Measurements from ENCODE around the gene C5orf22.
"Not testable (repeated sequence)": the region's sequence is repeated elsewhere in the genome, so short reads cannot be mapped to it uniquely, and the experiment has no call there.

Gene C5orf22

GRCh38 chr5:31531888-31532547 lies at the start of gene C5orf22, which contains the start of gene DROSHA:
Gene C5orf22 (plus strand): TSS chr5:31532301. CDS start chr5:31532393, 92 bp downstream.
Gene DROSHA (minus strand): TSS chr5:31532093. CDS start chr5:31529059, 3,034 bp downstream.
- peak; percentile 87 for DNase-seq (ENCODE audit: low read depth)

DNA sequence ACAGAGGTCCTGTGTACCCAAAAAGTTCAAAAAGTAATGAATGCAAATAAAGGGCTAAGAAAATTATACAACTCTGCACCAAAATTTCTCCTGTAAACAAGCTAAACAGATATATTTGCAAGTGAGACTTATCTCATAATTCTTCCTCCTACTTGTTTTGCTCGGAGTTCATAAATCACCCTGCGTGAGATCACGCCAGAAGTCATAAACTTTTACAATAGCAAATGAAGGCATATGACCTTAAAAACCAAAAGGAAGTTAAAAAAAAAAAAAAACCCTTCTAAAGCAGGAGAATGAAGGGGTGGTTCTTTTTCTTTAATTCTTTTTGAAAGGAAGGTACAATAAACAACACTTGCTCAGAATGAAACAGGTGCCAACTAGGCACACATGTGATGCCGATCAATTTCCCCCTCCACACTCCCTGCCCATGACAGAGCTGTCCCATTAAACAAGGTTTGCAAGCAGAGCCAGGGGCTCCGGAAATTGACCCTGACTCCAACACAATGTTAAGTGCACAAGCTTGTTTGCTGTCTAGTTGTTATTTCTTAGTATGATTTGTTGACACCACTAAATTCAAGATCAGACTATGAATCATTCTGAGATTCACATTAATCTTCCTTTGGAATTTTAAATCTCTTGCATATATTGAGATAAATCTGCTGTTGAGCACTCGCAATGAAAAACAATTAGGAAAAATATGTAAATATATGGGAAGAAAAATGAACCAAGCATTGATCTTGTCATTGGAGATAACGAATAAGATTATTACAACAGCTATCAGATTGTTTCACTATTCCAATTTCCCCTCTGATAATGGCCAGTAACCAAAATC lies 46.5 kb upstream of the C5orf22 start:
- no peak for DNase-seq (ENCODE audit: low read depth)

DNA sequence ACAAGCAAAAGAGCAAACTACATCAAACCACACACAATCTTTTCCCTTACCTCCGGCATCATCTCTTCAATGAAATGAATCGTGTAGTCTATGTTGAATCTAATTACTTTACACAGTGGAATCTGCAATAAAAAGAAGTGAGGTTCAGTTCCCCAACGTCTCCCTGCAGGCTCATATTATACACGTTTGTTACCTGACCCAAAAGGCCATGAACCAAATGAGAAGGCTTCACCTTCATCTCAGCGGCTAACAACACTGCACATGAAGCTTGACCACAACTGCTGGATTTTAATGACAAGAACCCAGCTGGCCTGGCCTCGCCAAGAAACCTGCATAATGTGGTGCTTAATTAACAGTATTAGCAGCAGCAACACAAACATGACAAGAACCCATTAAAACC lies 45.7 kb upstream of the C5orf22 start:
- no peak for DNase-seq (ENCODE audit: low read depth)

- DNase-seq (ENCODE audit: low read depth): no peak
These were observed 44.6 kb upstream of the C5orf22 start for GRCh38 chr5:31487506-31487905.

GRCh38 chr5:31492869-31493268 lies 39.2 kb upstream of the C5orf22 start:
- no peak for DNase-seq (ENCODE audit: low read depth)

- DNase-seq (ENCODE audit: low read depth): no peak
These were observed 36.8 kb upstream of the C5orf22 start for GRCh38 chr5:31495336-31495735.

GRCh38 chr5:31496301-31496700 lies 35.8 kb upstream of the C5orf22 start:
- no peak for DNase-seq (ENCODE audit: low read depth)

GRCh38 chr5:31496891-31497290 lies 35.2 kb upstream of the C5orf22 start:
- no peak for DNase-seq (ENCODE audit: low read depth)

GRCh38 chr5:31500256-31500655 lies 31.8 kb upstream of the C5orf22 start:
- no peak for DNase-seq (ENCODE audit: low read depth)

DNA sequence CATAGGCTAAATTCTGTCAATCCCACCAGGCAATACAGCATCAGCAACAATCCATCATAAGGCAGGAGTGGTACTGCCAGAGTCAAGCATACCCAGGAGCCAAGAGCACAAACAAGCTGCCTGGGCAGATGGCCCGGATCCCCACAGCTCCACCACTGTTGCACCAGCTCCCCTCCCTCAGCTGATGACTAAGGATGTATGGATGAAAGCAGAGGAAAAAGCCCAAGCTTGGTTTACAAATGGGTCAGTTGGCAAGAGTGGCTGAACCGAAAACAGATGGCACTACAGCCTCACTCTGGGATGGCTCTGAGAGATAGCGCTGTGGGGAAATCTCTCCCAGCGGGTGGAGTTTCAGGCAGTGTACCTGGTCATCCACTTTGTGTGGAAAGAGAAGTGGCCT lies 29.6 kb upstream of the C5orf22 start:
- no peak for DNase-seq (ENCODE audit: low read depth)

DNA sequence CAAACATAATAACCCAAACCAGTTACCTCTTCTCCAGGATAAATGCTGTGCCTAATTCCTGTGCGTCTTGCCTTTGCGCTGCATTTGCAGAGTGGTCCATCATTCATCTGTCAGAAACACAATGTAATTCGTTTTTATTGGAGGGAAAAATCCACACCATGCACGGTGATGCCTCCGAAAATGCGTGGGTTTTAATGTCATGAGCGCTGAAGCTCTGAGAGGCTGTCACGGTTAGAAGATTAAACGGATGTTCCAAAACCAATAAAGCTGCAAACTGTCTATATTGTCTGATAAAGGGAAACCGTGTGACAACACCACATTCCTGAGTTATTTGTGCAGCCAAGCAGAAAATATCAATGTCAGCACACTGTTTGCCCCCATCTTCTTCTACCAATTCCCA lies 27.6 kb upstream of the C5orf22 start:
- no peak for DNase-seq (ENCODE audit: low read depth)

DNA sequence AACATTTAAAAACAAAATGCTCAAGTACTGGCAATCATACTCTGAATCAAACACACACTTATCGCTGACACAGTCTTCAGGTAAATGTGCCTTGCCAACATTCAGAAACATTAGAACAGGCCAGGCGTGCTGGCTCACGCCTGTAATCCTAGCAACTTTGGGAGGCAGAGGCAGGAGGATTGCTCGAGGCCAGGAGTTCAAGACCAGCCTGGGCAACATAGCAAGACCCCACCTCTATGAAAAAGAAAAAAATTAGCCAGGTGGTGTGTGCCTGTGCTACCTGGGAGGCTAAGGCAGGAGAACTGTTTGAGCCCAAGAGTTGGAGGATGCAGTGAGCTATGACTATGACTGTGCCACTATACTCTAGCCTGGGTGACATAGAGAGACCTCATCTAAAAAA lies 20.8 kb upstream of the C5orf22 start:
- no peak for DNase-seq (ENCODE audit: low read depth)

- no peak for DNase-seq (ENCODE audit: low read depth)
These were observed 15.3 kb upstream of the C5orf22 start for GRCh38 chr5:31516802-31517201.

DNA sequence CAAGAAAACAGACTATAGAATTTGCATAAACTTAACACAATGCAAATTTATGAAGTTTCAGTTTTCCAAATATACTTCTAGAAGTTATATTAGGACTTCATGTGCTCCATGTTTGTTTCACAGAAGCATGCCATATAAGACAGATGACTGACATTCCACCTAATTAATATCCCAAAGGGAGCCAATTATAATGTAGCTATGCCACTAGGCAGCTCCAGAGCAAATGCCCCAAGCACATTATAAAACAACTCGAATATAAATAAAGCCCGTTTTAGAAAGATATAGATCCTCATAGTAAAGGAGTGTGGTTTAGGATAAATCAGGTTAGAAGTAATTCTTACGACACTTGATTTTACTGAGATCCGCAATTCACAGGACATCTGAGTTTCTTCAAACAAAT lies 9.1 kb upstream of the C5orf22 start:
- no peak for DNase-seq (ENCODE audit: low read depth)

DNA sequence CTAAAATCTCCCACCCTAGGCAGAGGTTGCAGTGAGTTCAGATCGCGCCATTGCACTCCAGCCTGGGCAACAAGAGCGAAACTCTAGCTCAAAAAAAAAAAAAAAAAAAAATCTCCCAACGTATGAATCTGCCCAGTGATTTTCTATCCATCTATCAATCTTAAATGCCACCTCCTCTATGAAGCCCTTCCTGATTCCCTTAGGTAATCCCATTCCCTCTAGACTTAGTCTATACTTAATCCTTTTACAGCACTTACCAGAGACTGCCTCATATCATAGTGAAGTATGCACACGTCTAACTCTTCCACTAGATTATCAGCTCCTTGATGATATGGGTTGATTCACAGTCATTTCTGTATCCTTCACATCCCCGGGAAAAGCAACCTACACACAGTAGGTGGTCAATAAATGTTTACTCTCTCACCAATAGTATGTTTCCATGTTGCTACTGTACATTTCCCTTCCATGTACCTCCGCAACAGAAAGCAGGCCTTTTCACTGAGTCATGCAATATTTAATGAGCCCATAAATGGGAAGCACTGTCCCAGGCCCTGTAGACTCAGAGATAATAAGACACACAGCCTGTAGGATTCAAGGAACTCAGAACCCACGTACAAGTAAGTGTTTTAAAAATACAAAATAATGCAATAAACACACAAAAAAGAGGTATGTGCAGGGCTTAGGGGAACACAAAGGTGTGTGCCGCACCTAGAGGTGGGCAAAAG lies 1.4 kb upstream of the C5orf22 start:
- DNase-seq (ENCODE audit: low read depth): no peak

GRCh38 chr5:31531543-31531887 lies 586 bp upstream of the C5orf22 start:
- no peak for DNase-seq (ENCODE audit: low read depth)

DNA sequence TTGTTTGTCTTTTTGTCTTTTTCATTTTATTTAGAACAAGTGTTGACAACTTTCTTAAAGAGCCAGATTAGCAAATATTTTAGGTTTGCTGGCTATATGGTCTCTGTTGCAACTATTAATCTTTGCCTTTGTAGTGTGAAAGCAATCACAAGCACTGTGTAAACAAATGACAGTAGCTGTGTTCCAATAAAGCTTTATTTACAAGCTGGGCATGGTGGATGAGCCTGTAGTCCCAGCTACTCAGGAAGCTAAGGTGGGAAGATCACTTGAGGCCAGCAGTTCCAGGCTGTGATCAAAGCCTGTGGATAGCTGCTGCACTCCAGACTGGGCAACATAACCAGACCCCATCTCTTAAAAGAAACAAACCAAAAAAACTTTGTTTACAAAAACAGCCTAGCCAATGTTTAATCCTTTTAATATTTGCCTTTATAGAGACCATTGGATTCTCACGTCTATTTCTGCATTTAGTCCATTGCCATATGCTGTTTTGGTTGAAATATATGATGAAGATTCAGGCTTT lies 2.5 kb downstream of the C5orf22 start:
- no peak for DNase-seq (ENCODE audit: low read depth)

DNA sequence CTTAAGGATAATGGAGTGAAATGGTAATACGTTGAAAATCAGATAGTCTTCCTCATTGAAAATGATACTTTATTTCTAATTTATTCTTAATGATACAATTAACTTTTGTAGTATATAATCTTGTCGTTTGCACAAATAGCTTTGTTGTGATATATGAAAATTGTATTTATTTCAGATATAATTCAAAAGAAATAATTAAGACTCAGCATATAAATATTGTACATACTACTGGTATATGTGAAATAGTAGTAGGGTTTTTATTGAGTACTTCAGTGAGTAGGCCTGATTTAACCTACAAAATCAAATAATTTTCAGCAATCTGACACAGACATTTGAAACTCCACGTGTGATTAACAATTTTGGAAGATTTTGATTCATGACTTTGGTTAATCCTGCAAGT lies 4.8 kb downstream of the C5orf22 start:
- DNase-seq (ENCODE audit: low read depth): no peak

- DNase-seq (ENCODE audit: low read depth): no peak
These were observed 5.2 kb downstream of the C5orf22 start for GRCh38 chr5:31537349-31537748.

DNA sequence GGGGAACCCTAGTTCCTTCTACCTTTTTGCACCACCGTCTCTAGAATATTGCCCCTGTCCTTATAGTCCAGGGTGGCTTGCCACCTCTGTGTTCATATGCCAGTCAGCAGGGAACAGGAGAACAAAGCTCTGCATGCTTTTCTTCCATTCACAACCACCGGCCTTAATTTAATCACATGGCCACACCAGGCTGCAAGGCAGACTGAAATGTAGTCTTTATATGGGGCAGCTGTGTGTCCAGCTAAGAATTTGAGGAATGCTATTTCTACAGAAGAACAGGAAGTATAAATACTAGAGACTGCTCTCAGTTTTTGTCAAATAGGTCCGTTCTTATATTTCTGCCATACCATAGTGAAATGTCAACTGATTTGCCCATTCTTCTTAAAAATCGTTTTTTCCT lies 5.8 kb downstream of the C5orf22 start:
- no peak for DNase-seq (ENCODE audit: low read depth)

DNA sequence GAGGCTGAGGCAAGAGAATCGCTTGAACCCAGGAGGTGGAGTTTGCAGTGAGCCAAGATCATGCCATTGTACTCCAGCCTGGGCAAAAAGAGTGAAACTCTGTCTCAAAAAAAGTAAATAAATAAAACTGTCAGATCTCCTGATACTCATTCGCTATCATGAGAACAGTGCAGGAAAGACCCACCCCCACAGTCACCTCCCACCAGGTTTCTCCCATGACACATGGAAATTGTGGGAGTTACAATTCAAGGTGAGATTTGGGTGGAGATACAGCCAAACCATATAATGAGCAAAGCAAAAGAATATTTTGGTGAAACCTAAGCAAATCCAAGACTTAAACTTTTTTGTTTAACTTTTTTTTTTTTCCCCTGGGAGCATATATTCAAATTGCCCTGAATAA lies 17.0 kb downstream of the C5orf22 start:
- DNase-seq (ENCODE audit: low read depth): not testable (repeated sequence)

- DNase-seq (ENCODE audit: low read depth): no peak
These were observed 19.8 kb downstream of the C5orf22 start for GRCh38 chr5:31551878-31552277.

- no peak for DNase-seq (ENCODE audit: low read depth)
These were observed 21.8 kb downstream of the C5orf22 start for GRCh38 chr5:31553863-31554262.

All from fibroblast of the conjunctiva (primary cell).